Hepatocyte (in vitro differentiated cells): ENCODE results near the gene PPWD1. TPM values are rescaled to one million over a fixed set of nuclear protein-coding genes. Genes with fewer than 3 reads are reported as not detected.

Experiments
- DNase-seq: peaks from one replicate; pipeline ENCODE4 v3.0.0-alpha.2; 2016; ENCODE audit warnings: low spot score
- H2AFZ ChIP-seq: fragments of 200-600 bp; sonication (generic); 2 replicates; pipeline ENCODE4 v1.6.0; 2016; ENCODE audit warnings: antibody characterized with exemption, mild to moderate bottlenecking
- H3K27ac ChIP-seq: fragments of 200-600 bp; sonication (generic); 2 replicates; pipeline ENCODE4 v1.5.1; 2016; ENCODE audit warnings: mild to moderate bottlenecking
- H3K27me3 ChIP-seq: fragments of 200-600 bp; sonication (generic); 2 replicates; pipeline ENCODE4 v1.6.1; 2016
- H3K36me3 ChIP-seq: fragments of 200-600 bp; sonication (generic); replicated peaks from 2 replicates; pipeline ENCODE4 v1.5.1; 2016; ENCODE audit warnings: low read depth; ENCODE audit not compliant: insufficient read depth
- H3K4me1 ChIP-seq: fragments of 200-600 bp; sonication (generic); 2 replicates; pipeline ENCODE4 v1.5.1; 2016; ENCODE audit warnings: mild to moderate bottlenecking, moderate library complexity; ENCODE audit not compliant: insufficient read depth
- H3K4me2 ChIP-seq: fragments of 200-600 bp; sonication (generic); 2 replicates; pipeline ENCODE4 v1.6.0; 2016
- H3K4me3 ChIP-seq: fragments of 200-600 bp; sonication (generic); 2 replicates; pipeline ENCODE4 v1.5.1; 2016; ENCODE audit warnings: mild to moderate bottlenecking
- H3K79me2 ChIP-seq: fragments of 200-600 bp; sonication (generic); 2 replicates; pipeline ENCODE4 v1.6.0; 2017; ENCODE audit warnings: mild to moderate bottlenecking
- H3K9me2 ChIP-seq: fragments of 200-600 bp; sonication (generic); replicated peaks from 2 replicates; pipeline ENCODE4 v1.6.0; 2017; ENCODE audit warnings: mild to moderate bottlenecking; ENCODE audit not compliant: insufficient read depth
- H3K9me3 ChIP-seq: fragments of 200-600 bp; sonication (generic); 2 replicates; pipeline ENCODE4 v1.5.1; 2016; ENCODE audit warnings: low read depth, mild to moderate bottlenecking
- H4K20me1 ChIP-seq: fragments of 200-600 bp; sonication (generic); 2 replicates; pipeline ENCODE4 v1.6.0; 2016; ENCODE audit warnings: mild to moderate bottlenecking; ENCODE audit not compliant: insufficient read depth, poor library complexity, severe bottlenecking
- CTCF ChIP-seq: fragments of 200-600 bp; sonication (generic); IDR thresholded peaks from 2 replicates; pipeline ENCODE4 v1.5.1; 2016; ENCODE audit warnings: antibody characterized with exemption, mild to moderate bottlenecking; ENCODE audit not compliant: poor library complexity
- EZH2 ChIP-seq: fragments of 200-600 bp; sonication (generic); IDR thresholded peaks from 2 replicates; pipeline ENCODE4 v1.6.1; 2016; ENCODE audit warnings: antibody characterized with exemption, mild to moderate bottlenecking, borderline replicate concordance
- EZH2phosphoT487 ChIP-seq: fragments of 200-600 bp; sonication (generic); IDR thresholded peaks from one replicate; pipeline ENCODE4 v1.6.1; 2018; ENCODE audit warnings: antibody characterized with exemption, mild to moderate bottlenecking, low read depth, moderate library complexity; ENCODE audit not compliant: unreplicated experiment, severe bottlenecking
- WGBS: methylation state at CpG from one replicate; pipeline ENCODE4 v1.1.6; 2016; ENCODE audit warnings: low lambda C conversion rate; ENCODE audit errors: missing lambda C conversion rate; 5-methylcytosine and 5-hydroxymethylcytosine counted together
- polyA plus RNA-seq: library from polyadenylated mRNA; unstranded; fragments of >200 nt; fragmentation: Nextera tagmentation; extraction: Ambion mirVana; gene quantifications from 2 replicates; pipeline ENCODE4 v1.2.1, GENCODE V29; 2016
- small RNA-seq: library from RNA; depleted of rRNA; stranded (forward); fragments of <200 nt; gene quantifications from one replicate; pipeline ENCODE3, GENCODE V24; 2014
- total RNA-seq: library from RNA; depleted of rRNA; stranded (reverse); fragments of >200 nt; gene quantifications from 2 replicates; pipeline ENCODE4 v1.2.3, GENCODE V29; 2014

PPWD1 gene
- total and polyA plus RNA-seq, 2 experiments from 2014 or later: 23.4 to 39.2 TPM

DNA sequence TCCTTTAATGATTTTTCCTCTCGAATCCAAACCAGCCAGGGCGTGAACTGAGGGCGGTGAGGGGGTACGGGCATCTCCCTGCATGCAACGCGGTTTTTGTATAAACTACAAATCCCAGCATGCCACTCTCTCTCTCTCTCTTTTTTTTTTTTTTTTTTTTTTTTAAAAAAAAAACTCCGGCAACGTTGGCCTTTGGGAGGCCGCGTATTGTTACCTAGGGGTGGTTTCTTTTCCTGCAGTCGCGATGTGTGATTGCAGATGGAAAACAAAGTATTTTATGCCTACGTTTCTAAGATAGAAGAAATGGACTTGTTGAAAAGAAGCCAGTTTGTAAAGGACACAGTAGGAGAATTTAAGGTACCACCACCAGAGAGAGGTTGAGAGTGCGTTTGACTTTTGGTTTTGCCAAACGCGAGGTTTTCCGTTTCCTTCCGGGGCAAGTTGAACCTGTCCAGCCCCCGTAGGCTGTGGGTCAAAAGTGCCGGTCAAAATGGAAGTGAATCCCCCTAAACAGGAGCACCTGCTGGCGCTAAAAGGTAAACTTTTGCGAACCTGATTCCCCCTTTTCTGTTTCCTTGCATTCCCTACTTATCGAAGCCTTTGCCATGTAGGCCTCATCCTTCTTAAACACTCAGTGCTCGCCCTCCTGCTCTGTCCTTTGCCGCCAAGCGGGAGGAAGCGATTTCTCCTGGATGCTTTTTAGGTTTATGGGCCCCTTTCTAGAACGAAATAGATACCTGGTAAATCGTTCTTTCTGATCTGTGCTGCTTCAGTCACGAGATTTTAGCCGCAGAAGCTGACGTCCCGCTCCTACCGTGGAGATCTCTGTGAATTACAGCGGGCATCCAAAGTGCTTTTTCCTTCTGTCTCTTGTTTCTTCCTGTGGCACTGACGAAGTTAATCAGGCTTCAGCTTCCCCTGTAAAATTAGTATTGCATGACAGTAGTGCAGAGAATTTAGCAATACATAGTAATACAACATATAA is 61.8 kb downstream of the PPWD1 start, which contains the start of the genes SHLD3 and TRAPPC13:
Gene SHLD3, plus strand, starts transcription at position 457 of the 985 bp plus-strand sequence. CDS start 4,561 bp downstream, outside the sequence.
Gene TRAPPC13, plus strand, starts transcription at position 457 of the 985 bp plus-strand sequence. Its CDS starts 34 bp downstream, at position 491.
- Histone ChIP-seq H4K20me1 (peaks cover 11% of the 10 kb centered on the region), H3K27me3 (no peaks in the 10 kb centered on the region), H3K27ac (peak within 1 kb of the TSS; percentile 94), H3K9me2 (no peaks in the 10 kb centered on the region), H3K4me3 (peak within 1 kb of the TSS; percentile 89), H2AFZ (peak within 1 kb of the TSS; percentile 69), H3K36me3 (no peaks in the 10 kb centered on the region), H3K4me2 (peak within 1 kb of the TSS; percentile 76), H3K4me1 (peaks cover 14% of the 10 kb centered on the region), H3K9me3 (no peaks in the 10 kb centered on the region), H3K79me2 (peaks cover 90% of the 10 kb centered on the region)
- under 1% methylated on average over 36 of the region's 36 CpGs for WGBS
- no peak for TF ChIP-seq CTCF
- TF ChIP-seq EZH2: no peak
- TF ChIP-seq EZH2phosphoT487: no peak
- DNase-seq: peak; percentile 89

DNA sequence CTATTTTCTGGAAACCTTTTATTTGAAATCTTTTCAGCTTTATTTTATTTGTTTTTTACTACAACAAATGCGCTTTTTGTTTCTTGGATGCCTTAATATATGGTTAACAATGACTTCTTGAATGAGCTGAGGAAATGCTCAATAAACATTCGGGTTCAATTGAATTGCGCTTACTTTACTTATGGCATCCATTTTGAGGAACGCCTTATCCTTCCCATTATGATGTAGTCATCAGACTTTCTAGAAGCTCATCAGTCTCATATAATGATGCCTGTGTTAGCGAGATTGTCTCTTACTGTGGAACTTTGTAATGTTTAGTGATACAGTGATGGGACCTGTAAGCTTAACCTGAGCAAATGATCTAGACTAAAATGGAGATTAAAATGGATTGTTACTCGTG is 62.6 kb downstream of the PPWD1 start:
- no peaks in the 10 kb centered on the region for H3K27me3 ChIP-seq
- H3K4me2 ChIP-seq: peak overlapping the region; percentile 76
- DNase-seq: no peak
- H2AFZ ChIP-seq: peak overlapping the region; percentile 69
- 66% methylated on average over 6 of the region's 6 CpGs for WGBS
- H3K9me2 ChIP-seq: no peaks in the 10 kb centered on the region
- H3K27ac ChIP-seq: peak overlapping the region; percentile 94
- no peaks in the 10 kb centered on the region for H3K9me3 ChIP-seq
- H3K36me3 ChIP-seq: no peaks in the 10 kb centered on the region
- no peak for TF ChIP-seq EZH2
- no peak for TF ChIP-seq EZH2phosphoT487
- TF ChIP-seq CTCF: no peak
- H3K4me1 ChIP-seq: peaks cover 14% of the 10 kb centered on the region
- peaks cover 89% of the 10 kb centered on the region for H3K79me2 ChIP-seq
- H4K20me1 ChIP-seq: peaks cover 7% of the 10 kb centered on the region
- H3K4me3 ChIP-seq: peak overlapping the region; percentile 89

- Histone ChIP-seq H3K4me2 (no peak overlapping the region), H3K4me1 (no peaks in the 10 kb centered on the region), H3K36me3 (no peaks in the 10 kb centered on the region), H2AFZ (no peak overlapping the region), H4K20me1 (no peaks in the 10 kb centered on the region), H3K27ac (no peak overlapping the region), H3K27me3 (no peaks in the 10 kb centered on the region), H3K9me2 (no peaks in the 10 kb centered on the region), H3K4me3 (no peak overlapping the region), H3K9me3 (no peaks in the 10 kb centered on the region), H3K79me2 (peaks cover 61% of the 10 kb centered on the region)
- no peak for DNase-seq
- TF ChIP-seq CTCF (no peak), EZH2 (no peak), EZH2phosphoT487 (no peak)
These were observed 67.9 kb downstream of the PPWD1 start for GRCh38 chr5:65630981-65631380.

Small RNAs within 50 kb of the gene (small RNA-seq; reads per million reads assigned to genes)
- not detected for gene RNU6-540P

Other genes with a start within 250 kb of the PPWD1 start
- gene ADAMTS6, start 81.4 kb upstream of the PPWD1 start, total RNA-seq: 10.4 and 21.0 TPM in 2 replicates
- gene ADAMTS6, start 81.4 kb upstream of the PPWD1 start, polyA plus RNA-seq: 3.4 and 5.9 TPM in 2 replicates
- gene CENPK, start 128 bp upstream of the PPWD1 start, total RNA-seq: 9.6 and 15.5 TPM in 2 replicates
- gene CENPK, start 128 bp upstream of the PPWD1 start, polyA plus RNA-seq: 11.4 and 15.3 TPM in 2 replicates
- 11.7 and 14.2 TPM in 2 replicates for gene TRIM23, start 61.0 kb downstream of the PPWD1 start, total RNA-seq
- 6.0 and 6.7 TPM in 2 replicates for gene TRIM23, start 61.0 kb downstream of the PPWD1 start, polyA plus RNA-seq
- 7.1 and 7.3 TPM in 2 replicates for gene SHLD3, start 61.7 kb downstream of the PPWD1 start, total RNA-seq
- 2.1 and 4.4 TPM in 2 replicates for gene SHLD3, start 61.7 kb downstream of the PPWD1 start, polyA plus RNA-seq
- 32.7 and 34.2 TPM in 2 replicates for gene TRAPPC13, start 61.7 kb downstream of the PPWD1 start, total RNA-seq
- gene TRAPPC13, start 61.7 kb downstream of the PPWD1 start, polyA plus RNA-seq: 10.8 and 14.7 TPM in 2 replicates
- gene SGTB, start 158.8 kb downstream of the PPWD1 start, total RNA-seq: 7.1 and 9.0 TPM in 2 replicates
- 3.4 and 3.6 TPM in 2 replicates for gene SGTB, start 158.8 kb downstream of the PPWD1 start, polyA plus RNA-seq
- 17.3 and 24.3 TPM in 2 replicates for gene NLN, start 158.9 kb downstream of the PPWD1 start, total RNA-seq
- 13.4 and 16.4 TPM in 2 replicates for gene NLN, start 158.9 kb downstream of the PPWD1 start, polyA plus RNA-seq